K562 (cell line): ENCODE results near the gene PPIL1. TPM values are rescaled to one million over a fixed set of nuclear protein-coding genes. Genes with fewer than 3 reads are reported as not detected.

Experiments
- CXXC5 ChIP-seq: fragments of 250-450 bp; sonication (Bioruptor Pico); IDR thresholded peaks from 2 replicates; pipeline ENCODE4 v1.8.0; 2022; ENCODE audit warnings: inconsistent platforms, mild to moderate bottlenecking, moderate library complexity
- ETV6 ChIP-seq, 3 experiments: fragments of 150-350 bp in 1 of 3; sonication (generic) in 1 of 3; formaldehyde crosslinking in 1 of 3; IDR thresholded peaks; 2 replicates each; pipeline versions ENCODE4 v1.6.1 to v1.8.0; 2014 to 2022; ENCODE audit warnings: borderline replicate concordance in 2 of 3, low read depth in 2 of 3, antibody characterized with exemption in 1 of 3, low read length in 1 of 3, mild to moderate bottlenecking in 1 of 3, missing genetic modification reagents in 1 of 3
- FOXJ2 ChIP-seq: fragments of 200-800 bp; sonication (Bioruptor generic); IDR thresholded peaks from 2 replicates; pipeline ENCODE4 v1.6.1; 2016; ENCODE audit warnings: missing genetic modification characterization, missing compliant biosample characterization
- HES1 ChIP-seq: fragments of 450-650 bp; IDR thresholded peaks from 2 replicates; pipeline ENCODE4 v1.6.1; 2016; ENCODE audit warnings: low read depth, mild to moderate bottlenecking, moderate library complexity
- HOXB6 ChIP-seq: fragments of 250-450 bp; sonication (Bioruptor Pico); IDR thresholded peaks from 2 replicates; pipeline ENCODE4 v1.5.1; 2022; ENCODE audit warnings: mild to moderate bottlenecking, borderline replicate concordance
- POLR2H ChIP-seq: IDR thresholded peaks from 2 replicates; pipeline ENCODE4 v1.6.1; 2016; ENCODE audit warnings: missing genetic modification characterization, low read depth, mild to moderate bottlenecking, control low read depth, missing compliant biosample characterization, moderate library complexity
- POLR3A ChIP-seq: IDR thresholded peaks from 2 replicates; pipeline ENCODE4 v1.6.1; 2011; ENCODE audit warnings: borderline replicate concordance, mild to moderate bottlenecking, moderate library complexity; ENCODE audit not compliant: insufficient read length, insufficient read depth; ENCODE audit errors: extremely low read depth
- RBM15 ChIP-seq: fragments of 200-400 bp; formaldehyde crosslinking; IDR thresholded peaks from 2 replicates; pipeline ENCODE4 v1.6.1; 2018; ENCODE audit warnings: mild to moderate bottlenecking, low read length, moderate library complexity; ENCODE audit not compliant: insufficient read depth
- RBM22 ChIP-seq: fragments of 200-400 bp; formaldehyde crosslinking; IDR thresholded peaks from 2 replicates; pipeline ENCODE4 v1.6.1; 2018; ENCODE audit warnings: low read length, low read depth; ENCODE audit not compliant: poor library complexity, severe bottlenecking
- REST ChIP-seq, 2 experiments: fragments of 450-650 bp; formaldehyde crosslinking in 1 of 2; IDR thresholded peaks; 2 replicates each; pipeline versions ENCODE4 v1.4.0 to v1.6.1; 2014 to 2020; ENCODE audit warnings: mild to moderate bottlenecking in 2 of 2, borderline replicate concordance in 1 of 2, low read depth in 1 of 2
- THAP12 ChIP-seq: fragments of 250-450 bp; sonication (Bioruptor Pico); IDR thresholded peaks from 2 replicates; pipeline ENCODE4 v1.9.0; 2021; ENCODE audit warnings: mild to moderate bottlenecking, inconsistent platforms
- TRIM24 ChIP-seq, 2 experiments: fragments of 450-650 bp; IDR thresholded peaks; 2 replicates each; pipeline ENCODE4 v1.6.1; 2016
- ZZZ3 ChIP-seq: fragments of 450-650 bp; IDR thresholded peaks from 2 replicates; pipeline ENCODE4 v1.6.1; 2016; ENCODE audit warnings: antibody characterized with exemption, mild to moderate bottlenecking, moderate library complexity
- polyA plus RNA-seq, 8 experiments: library from polyadenylated mRNA; depleted of rRNA in 4 of 8; stranded (reverse) in 5 of 8; unstranded in 3 of 8; fragments of >200 nt; fragmentation: Nextera tagmentation in 2 of 8; fragmentation: Illumina TruSeq in 1 of 8; extraction: Ambion mirVana in 2 of 8; extraction: Trizol in 1 of 8; gene quantifications; 2 replicates each; pipeline versions ENCODE4 v1.2.1 to v1.2.3, GENCODE V29; 2011 to 2014; ENCODE audit warnings: inconsistent platforms in 1 of 8, missing spikeins in 1 of 8
- total RNA-seq, 7 experiments: library from RNA; depleted of rRNA in 6 of 7; stranded (reverse); fragments of >200 nt in 6 of 7; fragmentation: Illumina TruSeq in 2 of 7; extraction: Trizol in 2 of 7; gene quantifications; 2 replicates each; pipeline versions ENCODE4 v1.2.1 to v1.2.3, GENCODE V29; 2011 to 2021; ENCODE audit warnings: low replicate concordance in 1 of 7

The PPIL1 gene
- total and polyA plus RNA-seq, 9 of the 15 experiments (the other 6 are each of a cell fraction or from before 2014, with no cell fraction given), result 65.8 to 205 (median 130) TPM

GRCh38 chr6:36885461-36886401 lies 11.1 kb upstream of the PPIL1 start, which contains the start of gene C6orf89 (continued):
- TF ChIP-seq THAP12 (CRISPR knock-in tag), result peak; percentile 86
- no peak for TF ChIP-seq HOXB6 (CRISPR knock-in tag)
- TF ChIP-seq POLR2H (tag), result 0 out of 2 replicates have a peak, but pooled peaks have one; percentile 5
- TF ChIP-seq FOXJ2 (tag), result peak; percentile 30; the same call in 1 of the 2 replicates
- no peak for TF ChIP-seq RBM15
- peak; percentile 65; the same call in 1 of the 2 replicates for TF ChIP-seq ZZZ3
- TF ChIP-seq ETV6 (IDR thresholded peaks at IDR 0.05; ENCODE audit: borderline replicate concordance in 1 of 2, low read depth in 2 of 2, low read length in 1 of 2), result peak; percentile 93 to 97
- TF ChIP-seq ETV6 (CRISPR knock-in tag; IDR thresholded peaks at IDR 0.05; ENCODE audit: borderline replicate concordance), result no peak; the same call in 1 of the 2 replicates
- TF ChIP-seq RBM22, result no peak
- peak; percentile 92 for TF ChIP-seq CXXC5 (CRISPR knock-in tag)
- peak in 1 of 2 experiments; percentile 90; a peak in 2 of 4 replicates for TF ChIP-seq TRIM24 (IDR thresholded peaks at IDR 0.05)
- 0 out of 2 replicates have a peak, but pooled peaks have one; percentile 34 for TF ChIP-seq HES1
- TF ChIP-seq POLR3A, result no peak
- TF ChIP-seq REST (IDR thresholded peaks at IDR 0.05; ENCODE audit: borderline replicate concordance), result peak; percentile 62; the same call in 1 of the 2 replicates
- TF ChIP-seq REST (CRISPR knock-in tag; IDR thresholded peaks at IDR 0.05; ENCODE audit: low read depth), result peak; percentile 81
